HG03469 (cell line): ENCODE data around the gene BCORL1.

Source experiments
- ATAC-seq: cut with Tn5 transposase; IDR thresholded peaks from one replicate; pipeline ENCODE4 v1.9.1; 2021; ENCODE audit warnings: mild to moderate bottlenecking, moderate library complexity, moderate number of reproducible peaks; ENCODE audit not compliant: unreplicated experiment

The BCORL1 gene

DNA sequence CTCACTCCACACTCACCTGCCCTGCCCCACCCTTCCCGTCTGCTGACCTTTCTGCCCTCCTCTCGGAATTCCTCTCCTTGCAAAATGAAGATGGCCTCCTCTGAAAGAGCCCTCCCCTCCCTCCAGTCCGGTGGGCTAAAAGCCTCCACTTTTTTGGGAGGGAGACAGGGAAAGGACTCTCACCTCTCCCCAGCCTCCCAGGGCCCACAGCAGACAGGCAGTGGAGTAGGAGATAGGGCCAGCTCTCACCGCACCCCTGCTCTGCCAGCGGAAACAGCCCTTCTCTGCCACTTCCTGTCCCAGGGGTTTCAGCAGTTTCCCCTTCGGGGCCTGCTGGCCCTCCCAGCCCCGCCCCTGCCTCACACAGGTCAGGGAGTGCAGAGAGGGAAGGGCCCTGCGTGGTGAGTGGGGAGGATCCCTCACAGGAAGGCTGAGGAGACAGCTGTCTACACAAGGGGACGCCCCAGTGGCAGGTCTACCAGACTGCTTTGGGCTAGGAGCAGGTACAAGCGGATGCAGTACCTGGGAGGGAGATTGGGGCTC, 109.6 kb downstream of the BCORL1 start:
- ATAC-seq: peak; percentile 96

DNA sequence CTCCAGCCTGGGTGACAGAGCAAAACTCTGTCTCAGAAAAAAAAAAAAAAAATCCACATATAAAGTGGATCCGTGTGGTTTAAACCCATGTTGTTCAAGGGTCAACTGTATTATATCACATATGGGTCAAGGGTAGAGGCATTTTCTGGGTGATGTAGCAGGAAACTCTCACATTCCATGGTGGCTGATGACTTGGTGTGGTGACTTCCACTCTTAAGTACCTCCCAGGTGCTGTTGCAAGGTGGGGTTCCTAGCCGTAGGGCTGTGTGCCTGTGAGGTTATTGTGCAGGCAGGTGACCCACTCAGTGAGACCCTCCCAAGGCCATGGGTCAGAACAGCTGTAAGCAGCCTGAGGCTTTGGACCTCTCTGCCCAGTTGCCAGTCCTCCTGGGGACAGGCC, 110.8 kb downstream of the BCORL1 start:
- no peak for ATAC-seq

DNA sequence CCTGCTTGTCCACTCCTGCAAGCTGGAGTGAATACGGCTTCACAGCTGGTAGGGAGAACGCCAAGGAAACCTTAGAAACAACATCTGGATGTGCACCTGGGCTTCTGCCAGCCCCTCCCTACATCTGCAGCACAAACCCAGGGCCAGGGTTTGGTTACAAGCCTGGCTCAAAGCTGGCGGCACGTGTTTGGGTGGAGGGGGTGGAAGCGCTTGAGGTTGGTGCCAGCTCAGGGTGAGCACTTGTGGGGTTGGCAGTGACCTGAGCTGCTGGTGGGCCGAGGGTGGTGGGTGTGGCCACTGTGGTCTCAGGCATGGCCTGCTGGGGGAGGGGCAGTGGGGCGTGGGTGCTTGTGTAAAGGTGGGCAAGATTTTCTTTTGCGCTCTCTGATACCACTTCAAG, 112.3 kb downstream of the BCORL1 start:
- no peak for ATAC-seq

DNA sequence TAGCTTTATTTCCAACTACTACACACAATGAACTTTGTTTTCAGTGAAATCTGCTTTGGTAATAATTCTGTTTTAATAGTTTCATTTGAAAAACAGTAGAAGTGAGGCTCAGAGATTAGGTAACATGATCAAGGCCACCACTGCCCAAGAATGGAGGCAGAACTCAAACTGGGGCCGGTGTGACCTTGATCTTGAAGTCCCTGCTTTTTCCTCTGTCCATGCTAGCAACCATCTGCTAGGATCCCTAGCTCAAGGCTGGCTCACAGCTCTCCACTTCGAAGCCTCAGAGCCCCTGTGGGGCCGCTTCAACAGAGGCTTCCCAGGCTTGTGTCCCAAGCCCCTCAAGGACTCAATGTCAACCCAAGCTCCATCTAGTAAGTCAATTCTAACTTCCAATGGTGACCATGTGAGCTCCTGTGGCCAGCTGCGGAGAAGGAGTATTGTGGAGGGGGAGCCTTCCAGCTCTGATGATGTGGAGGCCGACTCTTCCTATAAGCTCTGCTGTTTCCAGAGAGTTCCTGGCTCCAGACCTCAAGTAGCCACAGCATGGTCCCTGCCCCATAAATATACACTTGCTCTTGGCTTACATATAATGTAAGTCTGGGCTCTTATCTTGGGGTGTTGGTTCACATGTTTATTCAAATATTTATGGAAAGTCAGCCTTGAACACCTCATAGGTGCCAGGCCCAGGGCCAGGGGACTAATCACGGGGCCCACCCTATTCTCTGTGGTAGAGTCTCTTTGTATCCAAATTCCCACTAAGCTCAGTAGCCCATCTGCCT, 113.0 kb downstream of the BCORL1 start:
- ATAC-seq: no peak

DNA sequence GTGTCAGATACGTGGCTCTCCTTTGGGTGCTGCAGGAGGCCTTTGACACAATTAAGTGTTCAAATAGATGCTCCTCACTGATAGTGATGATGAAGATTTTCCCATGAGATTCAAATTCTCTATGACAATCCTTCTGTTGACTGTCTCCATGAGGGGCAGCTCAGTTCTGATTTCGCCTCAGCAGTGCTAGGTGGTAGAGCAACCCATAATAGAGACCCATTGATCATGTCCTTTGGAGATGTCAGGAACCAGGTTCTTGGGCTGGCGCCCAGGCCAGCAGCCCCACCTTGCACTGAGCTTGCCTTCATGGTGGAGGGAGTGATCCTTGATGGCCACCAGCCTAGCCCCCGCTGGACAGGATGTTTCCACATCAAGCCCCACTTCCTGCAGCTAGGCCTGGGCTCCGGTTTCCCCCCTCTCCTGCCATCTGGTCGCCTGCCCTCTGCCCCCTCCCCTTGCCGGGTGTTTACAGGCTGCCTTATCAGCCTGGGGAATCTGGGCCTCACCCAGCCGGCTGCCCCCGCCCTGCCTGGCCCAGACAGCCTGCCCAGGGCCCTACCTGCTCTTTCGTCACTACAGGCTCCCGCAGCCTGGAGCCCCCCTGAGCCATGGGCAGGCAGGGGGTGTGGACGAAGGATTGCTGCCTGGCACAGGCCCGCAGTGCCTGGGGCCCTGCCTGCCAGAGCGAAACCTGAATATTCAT, 115.2 kb downstream of the BCORL1 start:
- no peak for ATAC-seq

DNA sequence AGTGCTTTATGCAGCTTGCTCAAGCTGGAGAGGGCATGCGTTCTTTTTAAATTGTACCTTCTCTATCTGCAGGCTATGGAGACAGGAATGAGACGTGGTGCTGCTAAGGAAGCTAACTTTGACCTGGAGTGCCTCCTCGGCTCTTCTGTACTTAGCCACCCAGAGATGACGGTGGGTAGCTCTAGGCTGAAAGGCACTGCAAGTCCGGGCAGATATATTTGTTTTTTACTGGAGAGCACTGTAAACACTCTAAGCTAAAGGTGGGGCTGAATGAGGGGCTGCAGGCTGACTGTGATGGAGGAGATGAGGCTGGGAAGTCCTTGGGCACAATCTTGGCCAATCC, 115.7 kb downstream of the BCORL1 start:
- no peak for ATAC-seq

DNA sequence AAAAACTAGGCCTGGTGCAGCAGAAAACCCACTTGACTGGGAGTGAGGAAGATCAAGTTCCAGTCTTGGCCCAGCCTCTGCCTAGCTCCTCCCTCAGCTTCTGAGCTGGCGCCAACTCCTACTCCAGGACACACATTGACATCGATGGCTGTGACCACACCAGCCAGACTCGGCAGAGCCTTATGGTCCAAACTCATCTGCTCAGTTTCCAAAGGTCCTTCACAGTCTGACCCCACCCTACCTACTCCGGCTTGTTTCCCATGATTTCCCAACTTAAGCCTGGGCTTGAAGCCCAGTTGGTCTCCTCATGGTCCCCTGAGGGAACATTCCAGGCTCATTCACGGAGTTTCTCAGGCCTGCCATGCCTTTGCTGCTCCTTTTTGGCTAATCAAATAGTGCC, 117.7 kb downstream of the BCORL1 start:
- ATAC-seq: no peak

DNA sequence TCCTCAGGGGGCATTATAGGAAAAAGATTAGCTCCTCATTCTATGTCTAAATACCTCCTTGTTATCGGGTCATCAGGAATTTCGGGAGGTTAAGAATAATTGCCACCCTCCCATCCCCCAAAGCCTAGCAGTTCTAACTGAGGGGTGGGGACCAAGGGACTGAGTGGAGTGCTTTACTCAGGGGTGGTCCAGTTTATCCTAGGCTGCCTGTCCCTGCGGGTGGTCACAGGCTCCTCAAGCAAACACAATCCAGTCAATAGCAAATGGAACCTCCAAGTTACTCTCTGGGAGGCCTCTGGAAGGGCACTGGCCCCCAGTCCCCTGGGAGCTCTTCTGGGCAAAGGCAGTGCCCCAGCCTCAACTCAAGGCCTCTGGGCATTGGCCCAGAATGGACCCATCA, 121.2 kb downstream of the BCORL1 start:
- ATAC-seq: no peak

DNA sequence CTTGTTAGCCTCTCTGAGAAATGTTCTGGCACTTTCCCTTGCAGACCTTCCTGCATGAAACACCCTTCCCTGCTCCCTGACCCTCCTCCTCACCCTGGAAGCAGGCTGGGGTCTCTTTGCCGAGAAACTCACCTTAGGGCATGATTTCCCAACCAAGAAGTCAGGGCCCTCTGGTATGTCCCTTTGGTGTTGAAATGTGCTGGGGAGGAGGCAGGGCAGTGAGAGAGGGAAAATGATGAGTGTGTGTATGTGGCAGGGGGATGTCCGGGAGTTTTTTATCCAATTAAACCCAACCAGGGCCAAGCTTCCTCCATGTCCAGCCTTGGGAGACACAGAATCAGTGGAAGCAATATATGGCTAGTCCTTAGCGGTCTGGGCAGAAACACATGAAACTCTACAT, 122.8 kb downstream of the BCORL1 start:
- no peak for ATAC-seq

DNA sequence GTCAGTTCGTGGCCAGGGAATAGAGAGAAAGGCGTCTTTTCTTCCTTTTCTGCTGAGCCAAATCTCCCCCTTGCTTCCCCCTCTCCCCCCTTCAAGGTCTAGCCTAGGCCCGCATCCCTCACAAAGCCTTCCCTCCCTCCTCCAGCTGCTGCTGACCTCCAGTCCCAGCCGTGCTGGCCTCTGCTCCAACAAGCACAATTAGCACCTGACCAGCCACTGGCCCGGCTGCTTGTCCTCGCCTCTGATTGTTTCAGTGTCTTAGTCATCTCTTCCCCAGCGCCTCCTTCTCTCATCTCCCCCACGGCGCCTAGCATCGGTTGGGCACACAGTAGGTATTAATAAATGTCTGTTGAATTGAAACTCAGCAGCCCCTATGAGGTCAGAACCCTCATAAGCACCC, 123.6 kb downstream of the BCORL1 start:
- no peak for ATAC-seq
